A673 (cell line): Measurements from ENCODE around the gene SDR42E1. TPM values are rescaled to one million over a fixed set of nuclear protein-coding genes. Genes with fewer than 3 reads are reported as not detected.

ENCODE experiments used
- BruUV-seq: library from RNA; stranded (reverse); fragments of 400-500 nt; replicated peaks from 2 replicates; lab custom pipeline; 2021; lab: Mats Ljungman, UMichigan
- CTCF ChIA-PET: fragments of 300-600 bp; sonication (Branson Sonifier 250); formaldehyde crosslinking; loops from one replicate; lab custom pipeline; 2022; ENCODE audit warnings: antibody characterized with exemption; lab: Charles Lee
- POLR2A ChIA-PET: fragments of 300-600 bp; sonication (Branson Sonifier 250); formaldehyde crosslinking; loops from one replicate; lab custom pipeline; 2022; ENCODE audit warnings: antibody characterized with exemption; ENCODE audit not compliant: low non-redundant PET; lab: Charles Lee
- DNase-seq: peaks from one replicate; pipeline ENCODE4 v3.0.0-alpha.2; 2015; ENCODE audit warnings: low spot score
- H3K27ac ChIP-seq: fragments of 200-600 bp; sonication (generic); 2 replicates; pipeline ENCODE4 v1.5.1; 2016; ENCODE audit warnings: mixed run types, low read depth, mild to moderate bottlenecking, mixed read lengths, antibody characterized with exemption, low read length; ENCODE audit not compliant: poor library complexity, severe bottlenecking
- H3K27me3 ChIP-seq: fragments of 200-600 bp; sonication (generic); replicated peaks from 2 replicates; pipeline ENCODE4 v1.6.1; 2017; ENCODE audit warnings: mixed run types, low read depth, mild to moderate bottlenecking, mixed read lengths, antibody characterized with exemption, low read length; ENCODE audit not compliant: insufficient read depth, poor library complexity
- H3K36me3 ChIP-seq: fragments of 200-600 bp; sonication (generic); 2 replicates; pipeline ENCODE4 v1.6.1; 2016; ENCODE audit warnings: mixed run types, mild to moderate bottlenecking, mixed read lengths, antibody characterized with exemption, low read length; ENCODE audit not compliant: insufficient read depth, poor library complexity, severe bottlenecking
- H3K4me1 ChIP-seq: fragments of 200-600 bp; sonication (generic); 2 replicates; pipeline ENCODE4 v1.6.1; 2017; ENCODE audit warnings: mixed run types, mild to moderate bottlenecking, mixed read lengths, antibody characterized with exemption, low read length; ENCODE audit not compliant: insufficient read depth, poor library complexity, severe bottlenecking
- H3K4me3 ChIP-seq: fragments of 200-600 bp; sonication (generic); 2 replicates; pipeline ENCODE4 v1.5.1; 2016; ENCODE audit warnings: low read depth, mixed run types, mild to moderate bottlenecking, mixed read lengths, low read length; ENCODE audit not compliant: poor library complexity, severe bottlenecking
- H3K9me3 ChIP-seq: fragments of 200-600 bp; sonication (generic); 2 replicates; pipeline ENCODE4 v1.6.1; 2016; ENCODE audit warnings: mixed run types, low read depth, mild to moderate bottlenecking, mixed read lengths, antibody characterized with exemption, low read length; ENCODE audit not compliant: poor library complexity, severe bottlenecking
- CTCF ChIP-seq: fragments of 300-800, 200-600 bp; sonication (generic); conservative IDR thresholded peaks from 2 replicates; pipeline ENCODE4 v1.5.1; 2017; ENCODE audit warnings: low read depth, mild to moderate bottlenecking, antibody characterized with exemption, low read length, moderate library complexity, mixed read lengths
- EZH2 ChIP-seq: fragments of 200-600 bp; sonication (generic); IDR thresholded peaks from 2 replicates; pipeline ENCODE4 v1.6.1; 2017; ENCODE audit warnings: borderline replicate concordance, low read depth, mild to moderate bottlenecking, mixed read lengths, antibody characterized with exemption, low read length; ENCODE audit not compliant: poor library complexity, severe bottlenecking
- intact Hi-C: fragments of 100-400 bp; cut with micrococcal nuclease; formaldehyde crosslinking; loops from one replicate; pipeline ENCODE4 v1.10.0; 2022; ENCODE audit not compliant: unreplicated experiment
- total RNA-seq: library from RNA; stranded (reverse); gene quantifications from 2 replicates; pipeline ENCODE4 v1.2.3, GENCODE V29; 2021

SDR42E1 gene
- total RNA-seq, 1 experiment from 2014 or later, result not detected

- TF ChIP-seq CTCF (no peak), EZH2 (no peak)
- no peak for DNase-seq
- ChIA-PET POLR2A (no interaction called here), CTCF (no interaction called here)
- BruUV-seq, result no TSS peak
- Histone ChIP-seq H3K4me3 (no peak overlapping the region), H3K9me3 (peaks cover 4% of the 10 kb centered on the region), H3K36me3 (no peaks in the 10 kb centered on the region), H3K27ac (no peak overlapping the region), H3K4me1 (no peaks in the 10 kb centered on the region), H3K27me3 (peaks cover 6% of the 10 kb centered on the region)
- intact Hi-C loops, result no loop called here
Measured at GRCh38 chr16:81967358-81967757, 43.9 kb downstream of the SDR42E1 start.

DNA sequence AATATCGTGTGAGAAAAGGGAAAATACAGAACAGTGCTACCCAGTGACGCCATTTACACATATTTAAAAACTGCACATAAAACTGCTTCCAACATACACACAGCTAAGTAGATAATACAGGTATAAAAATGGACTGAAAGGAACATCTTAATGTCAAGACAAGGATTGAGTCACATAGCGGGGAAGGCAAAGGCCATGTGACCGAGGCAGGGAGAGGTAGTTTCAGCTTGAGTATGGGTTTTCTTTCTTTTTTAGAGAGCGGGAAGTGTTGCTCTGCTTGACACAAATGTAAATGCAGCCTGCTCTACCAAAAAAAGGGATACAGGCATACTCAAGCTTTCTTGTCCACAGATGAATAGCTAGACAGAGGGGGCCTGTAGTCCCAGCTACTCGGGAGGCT, 46.5 kb downstream of the SDR42E1 start:
- H3K4me3 ChIP-seq, result no peak overlapping the region
- H3K36me3 ChIP-seq, result no peaks in the 10 kb centered on the region
- no TSS peak for BruUV-seq
- no peak for TF ChIP-seq CTCF
- TF ChIP-seq EZH2, result no peak
- peaks cover 6% of the 10 kb centered on the region for H3K27me3 ChIP-seq
- H3K4me1 ChIP-seq, result no peaks in the 10 kb centered on the region
- H3K27ac ChIP-seq, result no peak overlapping the region
- no peaks in the 10 kb centered on the region for H3K9me3 ChIP-seq
- intact Hi-C loops, result no loop called here
- CTCF ChIA-PET, result no interaction called here
- no peak for DNase-seq
- POLR2A ChIA-PET, result no interaction called here

GRCh38 chr16:81956213-81956948, 54.9 kb downstream of the SDR42E1 start:
- TF ChIP-seq CTCF, result no peak
- TF ChIP-seq EZH2, result no peak
- POLR2A ChIA-PET, result no interaction called here
- Histone ChIP-seq H3K4me3 (no peak overlapping the region), H3K36me3 (no peaks in the 10 kb centered on the region), H3K4me1 (no peaks in the 10 kb centered on the region), H3K27ac (no peak overlapping the region), H3K9me3 (peaks cover 3% of the 10 kb centered on the region), H3K27me3 (no peaks in the 10 kb centered on the region)
- no peak for DNase-seq
- BruUV-seq, result no TSS peak
- intact Hi-C loops, result no loop called here
- CTCF ChIA-PET, result no interaction called here
